A673 (cell line): ENCODE measurements around the gene INPP1.

Experiments used
- EZH2 ChIP-seq: fragments of 200-600 bp; sonication (generic); IDR thresholded peaks from 2 replicates; pipeline ENCODE4 v1.6.1; 2017; ENCODE audit warnings: borderline replicate concordance, low read depth, mild to moderate bottlenecking, mixed read lengths, antibody characterized with exemption, low read length; ENCODE audit not compliant: poor library complexity, severe bottlenecking
- TF ChIP-seq, protein P1 (sequence below): fragments of 300-800, 200-600 bp; sonication (generic); conservative IDR thresholded peaks from 2 replicates; pipeline ENCODE4 v1.5.1; 2017; ENCODE audit warnings: low read depth, mild to moderate bottlenecking, antibody characterized with exemption, low read length, moderate library complexity, mixed read lengths

DNA sequence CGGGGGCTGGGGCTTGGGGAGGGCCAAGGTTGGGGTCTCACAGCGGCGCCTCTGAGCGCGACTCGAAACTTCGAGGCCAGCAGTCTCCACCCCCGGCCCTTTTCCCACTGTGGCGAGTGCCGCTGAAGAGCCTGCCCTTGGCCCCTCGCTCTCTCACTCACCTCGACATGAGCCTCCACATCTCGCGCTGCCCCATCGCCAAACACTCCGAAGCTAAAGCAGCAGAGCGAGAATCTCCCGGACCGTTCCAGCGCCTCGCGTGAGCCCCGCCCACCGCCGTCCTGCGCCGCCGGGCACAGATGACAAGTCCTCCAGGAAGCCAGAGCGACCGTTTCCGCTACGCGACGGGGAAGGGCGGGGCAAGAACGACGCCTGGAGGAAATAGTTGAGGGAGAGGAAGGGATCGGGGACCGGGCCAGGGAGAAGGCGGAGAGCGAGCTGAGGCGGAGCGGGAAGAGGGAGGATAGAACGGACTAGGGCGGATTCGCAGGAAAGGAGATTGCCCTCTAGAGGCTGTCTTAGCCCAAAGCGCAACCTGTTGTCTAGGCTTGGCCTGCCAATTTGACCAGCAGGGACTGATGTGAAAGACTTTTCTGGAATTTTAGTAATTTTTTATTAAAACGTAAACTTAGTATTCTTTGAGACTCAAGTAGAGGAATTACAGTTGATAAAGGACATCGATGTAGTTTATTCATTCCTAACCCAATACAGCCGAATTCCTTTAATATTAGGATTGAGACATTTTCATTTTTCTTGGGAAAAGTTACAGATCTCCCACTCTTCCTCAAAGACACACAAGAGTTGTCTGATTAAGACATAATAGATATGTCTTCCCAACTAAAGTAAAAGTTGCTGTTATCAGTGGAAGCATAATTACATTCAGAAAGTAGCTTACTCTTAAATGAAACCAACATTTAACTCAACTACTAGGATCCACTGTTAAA lies 23.6 kb upstream of the INPP1 start, which contains the start of gene HIBCH:
- TF ChIP-seq, protein P1, sequence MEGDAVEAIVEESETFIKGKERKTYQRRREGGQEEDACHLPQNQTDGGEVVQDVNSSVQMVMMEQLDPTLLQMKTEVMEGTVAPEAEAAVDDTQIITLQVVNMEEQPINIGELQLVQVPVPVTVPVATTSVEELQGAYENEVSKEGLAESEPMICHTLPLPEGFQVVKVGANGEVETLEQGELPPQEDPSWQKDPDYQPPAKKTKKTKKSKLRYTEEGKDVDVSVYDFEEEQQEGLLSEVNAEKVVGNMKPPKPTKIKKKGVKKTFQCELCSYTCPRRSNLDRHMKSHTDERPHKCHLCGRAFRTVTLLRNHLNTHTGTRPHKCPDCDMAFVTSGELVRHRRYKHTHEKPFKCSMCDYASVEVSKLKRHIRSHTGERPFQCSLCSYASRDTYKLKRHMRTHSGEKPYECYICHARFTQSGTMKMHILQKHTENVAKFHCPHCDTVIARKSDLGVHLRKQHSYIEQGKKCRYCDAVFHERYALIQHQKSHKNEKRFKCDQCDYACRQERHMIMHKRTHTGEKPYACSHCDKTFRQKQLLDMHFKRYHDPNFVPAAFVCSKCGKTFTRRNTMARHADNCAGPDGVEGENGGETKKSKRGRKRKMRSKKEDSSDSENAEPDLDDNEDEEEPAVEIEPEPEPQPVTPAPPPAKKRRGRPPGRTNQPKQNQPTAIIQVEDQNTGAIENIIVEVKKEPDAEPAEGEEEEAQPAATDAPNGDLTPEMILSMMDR, result peak; percentile 94
- no peak for TF ChIP-seq EZH2
